OCI-LY1 (cell line): ENCODE data around the gene MEIS1.

Experiments used
- H2AFZ ChIP-seq: fragments of 200-600 bp; sonication (generic), shearing (Covaris generic); 2 replicates; pipeline ENCODE4 v1.6.0; 2014; ENCODE audit warnings: antibody characterized with exemption, mild to moderate bottlenecking, low read length
- H3F3A ChIP-seq: fragments of 200-600 bp; sonication (generic), shearing (Covaris generic); 2 replicates; pipeline ENCODE4 v1.6.0; 2014; ENCODE audit warnings: mild to moderate bottlenecking, antibody characterized with exemption, low read length, moderate library complexity; ENCODE audit not compliant: insufficient read depth
- H3K27ac ChIP-seq: fragments of 200-600 bp; sonication (generic); 2 replicates; pipeline ENCODE4 v1.5.1; 2014; ENCODE audit warnings: low read length, mixed run types, mild to moderate bottlenecking, low read depth; ENCODE audit not compliant: poor library complexity, severe bottlenecking
- H3K27me3 ChIP-seq: fragments of 200-600 bp; sonication (generic); 2 replicates; pipeline ENCODE4 v1.6.0; 2014; ENCODE audit warnings: antibody characterized with exemption, mild to moderate bottlenecking, low read length, moderate library complexity; ENCODE audit not compliant: insufficient read depth
- H3K36me3 ChIP-seq: fragments of 200-600 bp; sonication (generic); 2 replicates; pipeline ENCODE4 v1.6.1; 2014; ENCODE audit warnings: mild to moderate bottlenecking, antibody characterized with exemption, low read length, moderate library complexity, mixed read lengths; ENCODE audit not compliant: insufficient read depth
- H3K4me1 ChIP-seq: fragments of 200-600 bp; sonication (generic); 2 replicates; pipeline ENCODE4 v1.5.1; 2014; ENCODE audit warnings: mild to moderate bottlenecking, low read length, moderate library complexity; ENCODE audit not compliant: insufficient read depth, severe bottlenecking
- H3K4me2 ChIP-seq: fragments of 200-600 bp; sonication (generic), shearing (Covaris generic); 2 replicates; pipeline ENCODE4 v1.6.1; 2014; ENCODE audit warnings: low read length
- H3K4me3 ChIP-seq: fragments of 200-600 bp; sonication (generic); 2 replicates; pipeline ENCODE4 v1.5.1; 2014; ENCODE audit warnings: low read length, low read depth, mild to moderate bottlenecking, mixed read lengths; ENCODE audit not compliant: poor library complexity, severe bottlenecking
- H3K79me2 ChIP-seq: fragments of 200-600 bp; shearing (Covaris generic); 2 replicates; pipeline ENCODE4 v1.6.1; 2016; ENCODE audit warnings: mixed run types, low read length, mixed read lengths; ENCODE audit not compliant: insufficient read depth
- H3K9ac ChIP-seq: fragments of 200-600 bp; sonication (generic), shearing (Covaris generic); 2 replicates; pipeline ENCODE4 v1.6.1; 2014; ENCODE audit warnings: mild to moderate bottlenecking, low read length, mixed read lengths
- H3K9me2 ChIP-seq: fragments of 200-600 bp; sonication (generic), shearing (Covaris generic); 2 replicates; pipeline ENCODE4 v1.6.1; 2014; ENCODE audit warnings: low read depth, mild to moderate bottlenecking, low read length, mixed read lengths
- H3K9me3 ChIP-seq: fragments of 200-600 bp; shearing (Covaris generic); 2 replicates; pipeline ENCODE4 v1.6.1; 2014; ENCODE audit warnings: low read length, mixed read lengths
- H4K20me1 ChIP-seq: fragments of 200-600 bp; sonication (generic), shearing (Covaris generic); 2 replicates; pipeline ENCODE4 v1.6.0; 2016; ENCODE audit warnings: mild to moderate bottlenecking, low read length; ENCODE audit not compliant: insufficient read depth
- EZH2 ChIP-seq: fragments of 200-600 bp; sonication (generic), shearing (Covaris generic); IDR thresholded peaks from 2 replicates; pipeline ENCODE4 v1.8.0; 2017; ENCODE audit warnings: borderline replicate concordance, mixed run types, mild to moderate bottlenecking, antibody characterized with exemption, low read length, moderate library complexity, mixed read lengths
- TF ChIP-seq, protein P1 (sequence below): fragments of 200-600 bp; sonication (generic), shearing (Covaris generic); IDR thresholded peaks from 2 replicates; pipeline ENCODE4 v1.5.1; 2017; ENCODE audit warnings: mild to moderate bottlenecking, antibody characterized with exemption, low read length, moderate library complexity, mixed read lengths

MEIS1 gene

GRCh38 chr2:66517772-66518171, 82.8 kb downstream of the MEIS1 start:
- H3K4me3 ChIP-seq: no peak overlapping the region
- no peak overlapping the region for H2AFZ ChIP-seq
- H4K20me1 ChIP-seq: no peaks in the 10 kb centered on the region
- H3K9ac ChIP-seq: no peak overlapping the region
- H3K36me3 ChIP-seq: no peaks in the 10 kb centered on the region
- H3K4me2 ChIP-seq: no peak overlapping the region
- H3K9me3 ChIP-seq: no peaks in the 10 kb centered on the region
- H3K27ac ChIP-seq: no peak overlapping the region
- no peaks in the 10 kb centered on the region for H3K4me1 ChIP-seq
- no peaks in the 10 kb centered on the region for H3F3A ChIP-seq
- H3K27me3 ChIP-seq: no peaks in the 10 kb centered on the region
- TF ChIP-seq EZH2: no peak
- TF ChIP-seq, protein P1, sequence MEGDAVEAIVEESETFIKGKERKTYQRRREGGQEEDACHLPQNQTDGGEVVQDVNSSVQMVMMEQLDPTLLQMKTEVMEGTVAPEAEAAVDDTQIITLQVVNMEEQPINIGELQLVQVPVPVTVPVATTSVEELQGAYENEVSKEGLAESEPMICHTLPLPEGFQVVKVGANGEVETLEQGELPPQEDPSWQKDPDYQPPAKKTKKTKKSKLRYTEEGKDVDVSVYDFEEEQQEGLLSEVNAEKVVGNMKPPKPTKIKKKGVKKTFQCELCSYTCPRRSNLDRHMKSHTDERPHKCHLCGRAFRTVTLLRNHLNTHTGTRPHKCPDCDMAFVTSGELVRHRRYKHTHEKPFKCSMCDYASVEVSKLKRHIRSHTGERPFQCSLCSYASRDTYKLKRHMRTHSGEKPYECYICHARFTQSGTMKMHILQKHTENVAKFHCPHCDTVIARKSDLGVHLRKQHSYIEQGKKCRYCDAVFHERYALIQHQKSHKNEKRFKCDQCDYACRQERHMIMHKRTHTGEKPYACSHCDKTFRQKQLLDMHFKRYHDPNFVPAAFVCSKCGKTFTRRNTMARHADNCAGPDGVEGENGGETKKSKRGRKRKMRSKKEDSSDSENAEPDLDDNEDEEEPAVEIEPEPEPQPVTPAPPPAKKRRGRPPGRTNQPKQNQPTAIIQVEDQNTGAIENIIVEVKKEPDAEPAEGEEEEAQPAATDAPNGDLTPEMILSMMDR: no peak
- H3K79me2 ChIP-seq: no peaks in the 10 kb centered on the region
- H3K9me2 ChIP-seq: no peaks in the 10 kb centered on the region

- no peaks in the 10 kb centered on the region for H3F3A ChIP-seq
- no peak overlapping the region for H3K27ac ChIP-seq
- H3K27me3 ChIP-seq: no peaks in the 10 kb centered on the region
- no peaks in the 10 kb centered on the region for H3K79me2 ChIP-seq
- H3K9me2 ChIP-seq: no peaks in the 10 kb centered on the region
- H3K9ac ChIP-seq: no peak overlapping the region
- no peaks in the 10 kb centered on the region for H3K9me3 ChIP-seq
- no peaks in the 10 kb centered on the region for H3K36me3 ChIP-seq
- H3K4me2 ChIP-seq: no peak overlapping the region
- H4K20me1 ChIP-seq: no peaks in the 10 kb centered on the region
- TF ChIP-seq EZH2: no peak
- no peak overlapping the region for H2AFZ ChIP-seq
- no peaks in the 10 kb centered on the region for H3K4me1 ChIP-seq
- H3K4me3 ChIP-seq: no peak overlapping the region
Observed at GRCh38 chr2:66519264-66519843, 84.4 kb downstream of the MEIS1 start.

GRCh38 chr2:66521291-66521922, 86.5 kb downstream of the MEIS1 start:
- Histone ChIP-seq H3K27ac (no peak overlapping the region), H4K20me1 (no peaks in the 10 kb centered on the region), H3K9me3 (no peaks in the 10 kb centered on the region)

More at GRCh38 chr2:66521291-66521922, 86.5 kb downstream of the MEIS1 start:
- no peak overlapping the region for H3K4me3 ChIP-seq
- no peaks in the 10 kb centered on the region for H3K9me2 ChIP-seq
- no peak overlapping the region for H2AFZ ChIP-seq
- H3K4me2 ChIP-seq: no peak overlapping the region
- H3K36me3 ChIP-seq: no peaks in the 10 kb centered on the region
- H3K9ac ChIP-seq: no peak overlapping the region
- H3K79me2 ChIP-seq: no peaks in the 10 kb centered on the region
- no peaks in the 10 kb centered on the region for H3K27me3 ChIP-seq
- no peak for TF ChIP-seq EZH2
- TF ChIP-seq, protein P1: no peak
- no peaks in the 10 kb centered on the region for H3F3A ChIP-seq
- H3K4me1 ChIP-seq: no peaks in the 10 kb centered on the region
